Measurements from ENCODE around the gene TRIM58. TPM values are rescaled to one million over a fixed set of nuclear protein-coding genes. Genes with fewer than 3 reads are reported as not detected.

TRIM58 gene
- total and polyA plus RNA-seq, 2 of the 4 experiments (the other 2 are of a cell fraction), result 0.54 to 0.91 TPM

DNA sequence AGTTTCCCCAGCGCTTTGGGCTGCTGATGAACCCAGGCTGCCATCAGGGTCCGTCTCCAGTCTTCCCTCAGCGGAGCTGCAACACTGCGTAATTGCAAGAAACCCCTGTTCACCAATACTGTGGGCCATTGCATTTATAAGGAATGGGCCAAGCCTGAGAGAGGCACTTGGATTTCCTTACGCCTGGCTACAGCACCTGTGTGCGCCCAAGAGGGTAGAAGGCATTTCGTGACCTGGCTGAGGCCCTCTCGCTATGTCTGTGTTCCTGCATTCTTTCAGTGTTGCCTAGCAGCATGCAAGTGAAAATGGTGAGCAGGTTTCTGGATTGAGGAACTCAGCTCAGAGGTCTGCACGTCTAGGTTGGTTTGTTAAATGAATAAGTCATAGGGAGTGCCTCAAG is 26.4 kb downstream of the TRIM58 start:
- Histone ChIP-seq H3K56ac (ENCODE audit: extremely low read depth, insufficient read depth, low read length) (no peak overlapping the region), H3K27me3 (ENCODE audit: control insufficient read depth, insufficient read depth, low read length) (no peaks in the 10 kb centered on the region), H4K5ac (ENCODE audit: low read depth, low read length) (no peak overlapping the region), H4K8ac (ENCODE audit: low read depth in 2 of 2, low read length in 2 of 2) (no peak overlapping the region), H3K4me3 (ENCODE audit: insufficient read depth, low read depth, low read length) (no peak overlapping the region), H3K36me3 (ENCODE audit: control insufficient read depth, insufficient read depth, low read length) (no peaks in the 10 kb centered on the region), H2BK15ac (ENCODE audit: low read depth, low read length) (no peak overlapping the region), H3K9me3 (ENCODE audit: control insufficient read depth, insufficient read depth, low read length) (peaks cover 20% of the 10 kb centered on the region), H2AK5ac (ENCODE audit: low read depth, low read length) (no peak overlapping the region), H3K14ac (replicated peaks; ENCODE audit: low read depth, low read length) (no peak overlapping the region), H3K23ac (ENCODE audit: low read depth, low read length) (no peak overlapping the region), H4K91ac (ENCODE audit: insufficient read depth, low read depth, low read length) (no peak overlapping the region), H3K9me1 (ENCODE audit: insufficient read depth, low read length) (no peaks in the 10 kb centered on the region), H2AK9ac (replicated peaks; ENCODE audit: low read depth, low read length, poor library complexity) (no peak overlapping the region), H4K20me1 (ENCODE audit: insufficient read depth, low read length) (no peaks in the 10 kb centered on the region), H3K4me1 (ENCODE audit: control insufficient read depth, insufficient read depth, low read length) (no peaks in the 10 kb centered on the region), H2BK20ac (ENCODE audit: low read depth, low read length) (no peak overlapping the region), H3K79me1 (ENCODE audit: low read depth in 1 of 2, low read length in 2 of 2) (no peaks in the 10 kb centered on the region), H2BK5ac (ENCODE audit: low read depth, low read length, poor library complexity, severe bottlenecking) (no peak overlapping the region), H3K9ac (ENCODE audit: low read depth, low read length) (no peak overlapping the region), H2BK120ac (ENCODE audit: low read depth, low read length) (no peak overlapping the region), H3K18ac (ENCODE audit: low read depth, low read length) (no peak overlapping the region), H3K4ac (ENCODE audit: low read depth, low read length) (no peak overlapping the region), H3K4me2 (ENCODE audit: low read depth, low read length) (no peak overlapping the region), H3K27ac (ENCODE audit: insufficient read depth, low read length) (no peak overlapping the region), H2AFZ (replicated peaks; ENCODE audit: low read length, poor library complexity) (no peak overlapping the region)
- POLR2A ChIA-PET (ENCODE audit: unreplicated experiment), result no interaction called here
- dilution Hi-C loops (cut with HindIII; ENCODE audit: low sequenced_read_pairs, unreplicated experiment) (no loop called here), intact Hi-C loops (cut with micrococcal nuclease) (no loop called here), in situ Hi-C loops (cut with MboI; ENCODE audit: low sequenced_read_pairs) (no loop called here)
- TF ChIP-seq CEBPB (IDR thresholded peaks at IDR 0.05; ENCODE audit: low read depth, low read length) (no peak), NFE2L2 (IDR thresholded peaks at IDR 0.05; ENCODE audit: low read depth, low read length) (no peak), SMC3 (IDR thresholded peaks at IDR 0.05; ENCODE audit: low read depth, low read length) (no peak), RAD21 (IDR thresholded peaks at IDR 0.05; ENCODE audit: low read length) (no peak), CTCF (conservative IDR thresholded peaks at IDR 0.05; ENCODE audit: low read depth, low read length) (no peak), POLR2A (IDR thresholded peaks at IDR 0.05; ENCODE audit: low read depth, low read length) (no peak), USF2 (IDR thresholded peaks at IDR 0.05; ENCODE audit: low read depth, low read length) (no peak), CHD1 (IDR thresholded peaks at IDR 0.05; ENCODE audit: low read depth, low read length) (no peak), MAZ (IDR thresholded peaks at IDR 0.05; ENCODE audit: borderline replicate concordance, low read depth, low read length) (no peak)
- TF ChIP-seq, protein P1, sequence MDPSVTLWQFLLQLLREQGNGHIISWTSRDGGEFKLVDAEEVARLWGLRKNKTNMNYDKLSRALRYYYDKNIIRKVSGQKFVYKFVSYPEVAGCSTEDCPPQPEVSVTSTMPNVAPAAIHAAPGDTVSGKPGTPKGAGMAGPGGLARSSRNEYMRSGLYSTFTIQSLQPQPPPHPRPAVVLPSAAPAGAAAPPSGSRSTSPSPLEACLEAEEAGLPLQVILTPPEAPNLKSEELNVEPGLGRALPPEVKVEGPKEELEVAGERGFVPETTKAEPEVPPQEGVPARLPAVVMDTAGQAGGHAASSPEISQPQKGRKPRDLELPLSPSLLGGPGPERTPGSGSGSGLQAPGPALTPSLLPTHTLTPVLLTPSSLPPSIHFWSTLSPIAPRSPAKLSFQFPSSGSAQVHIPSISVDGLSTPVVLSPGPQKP (IDR thresholded peaks at IDR 0.05; ENCODE audit: borderline replicate concordance, low read depth, low read length), result no peak
- BruUV-seq (replicated peaks), result no TSS peak
- CTCF ChIA-PET, result no interaction called here
- ATAC-seq (ENCODE audit: low read depth) (no peak), DNase-seq (no peak)
- WGBS, 2 experiments (ENCODE audit: extremely low coverage in 2 of 2, insufficient read length in 1 of 2), result 20% methylated on average over 1 of the region's 9 CpGs; no CpG with 5 or more reads in 1 of the 2 experiments

Data from IMR-90 (cell line).